ENCODE measurements around the gene REEP5. TPM values are rescaled to one million over a fixed set of nuclear protein-coding genes. Genes with fewer than 3 reads are reported as not detected.
A peak's percentile ranks its signal among the peaks of the same experiment; 100 is the strongest.

Gene REEP5
- total and polyA plus RNA-seq, 9 of the 15 experiments (the other 6 are each of a cell fraction or from before 2014, with no cell fraction given) = 14.7 to 102 (median 36.0) TPM

DNA sequence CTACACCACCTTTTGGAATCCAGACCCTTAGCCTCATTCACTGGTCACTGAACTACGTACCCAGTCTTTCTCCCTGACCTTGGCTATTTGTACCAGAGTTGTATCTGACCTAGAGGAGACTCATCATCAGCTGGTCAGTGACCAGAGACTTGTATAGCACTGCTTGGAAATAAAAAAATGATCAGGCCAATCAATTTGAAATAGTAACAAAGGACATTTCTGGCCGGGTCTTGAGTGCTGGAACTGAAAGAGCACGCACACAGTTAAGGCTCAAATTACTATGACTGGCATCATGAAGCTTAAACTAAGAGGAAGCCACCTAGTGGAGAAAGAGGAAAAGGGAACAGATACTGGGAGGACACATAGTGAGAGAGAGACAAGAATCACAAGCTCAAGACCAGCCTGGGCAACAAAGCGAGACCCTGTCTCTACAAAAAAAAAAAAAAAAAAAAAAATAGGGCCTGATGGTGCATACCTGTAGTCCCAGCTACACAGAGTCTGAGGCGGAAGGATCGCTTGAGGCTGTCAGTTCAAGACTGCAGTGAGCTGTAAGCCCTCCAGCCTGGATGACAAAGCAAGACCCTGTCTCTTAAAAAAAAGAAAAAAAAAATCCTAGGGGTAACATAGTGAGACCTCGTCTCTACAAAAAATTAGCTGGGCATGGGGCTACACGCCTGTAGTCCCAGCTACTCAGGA lies 73.8 kb downstream of the REEP5 start (continued):
- TF ChIP-seq TBP (optimal IDR thresholded peaks at IDR 0.05; ENCODE audit: low read depth, low read length) (peak; percentile 29), SAFB2 (IDR thresholded peaks at IDR 0.05; ENCODE audit: borderline replicate concordance, low read depth, low read length, severe bottlenecking) (no peak), IFI16 (CRISPR knock-in tag; IDR thresholded peaks at IDR 0.05) (no peak), ASH1L (IDR thresholded peaks at IDR 0.05; ENCODE audit: borderline replicate concordance, low read depth, partially characterized antibody) (no peak), ZNF316 (IDR thresholded peaks at IDR 0.05) (no peak), MIER1 (IDR thresholded peaks at IDR 0.05; ENCODE audit: low read depth) (peak; percentile 23; the same call in 1 of the 2 replicates), CTCFL (IDR thresholded peaks at IDR 0.05; ENCODE audit: borderline replicate concordance, insufficient read depth, low read depth, low read length, poor library complexity, severe bottlenecking) (no peak), GABPB2 (CRISPR knock-in tag; conservative IDR thresholded peaks at IDR 0.05) (no peak), KLF16 (IDR thresholded peaks at IDR 0.05) (no peak), E2F1 (CRISPR knock-in tag; IDR thresholded peaks at IDR 0.05) (no peak), MTA3 (IDR thresholded peaks at IDR 0.05; ENCODE audit: borderline replicate concordance) (no peak), ZNF507 (tag; conservative IDR thresholded peaks at IDR 0.05) (no peak), NBN (IDR thresholded peaks at IDR 0.05; ENCODE audit: low read depth) (0 out of 2 replicates have a peak, but pooled peaks have one; percentile 12), SREBF2 (CRISPR knock-in tag; IDR thresholded peaks at IDR 0.05) (no peak), L3MBTL2 (IDR thresholded peaks at IDR 0.05) (peak; percentile 47; the same call in 1 of the 2 replicates), MYC (IDR thresholded peaks at IDR 0.05; ENCODE audit: low read depth, low read length) (0 out of 2 replicates have a peak, but pooled peaks have one; percentile 15), MYC (CRISPR knock-in tag; IDR thresholded peaks at IDR 0.05; ENCODE audit: borderline replicate concordance, low read depth) (no peak), PHF8 (IDR thresholded peaks at IDR 0.05; ENCODE audit: borderline replicate concordance, low read length) (no peak), RAD21 (CRISPR knock-in tag; conservative IDR thresholded peaks at IDR 0.05 in 1 of 2, IDR thresholded peaks at IDR 0.05 in 1 of 2) (peak in 1 of 2 experiments; percentile 68; a peak in 2 of 4 replicates), FUS (optimal IDR thresholded peaks at IDR 0.05; ENCODE audit: low read depth, low read length) (no peak), SMARCA4 (IDR thresholded peaks at IDR 0.05) (0 out of 2 replicates have a peak, but pooled peaks have one; percentile 17), GTF2F1 (IDR thresholded peaks at IDR 0.05; ENCODE audit: low read depth, low read length) (no peak)
- TF ChIP-seq, protein P1, sequence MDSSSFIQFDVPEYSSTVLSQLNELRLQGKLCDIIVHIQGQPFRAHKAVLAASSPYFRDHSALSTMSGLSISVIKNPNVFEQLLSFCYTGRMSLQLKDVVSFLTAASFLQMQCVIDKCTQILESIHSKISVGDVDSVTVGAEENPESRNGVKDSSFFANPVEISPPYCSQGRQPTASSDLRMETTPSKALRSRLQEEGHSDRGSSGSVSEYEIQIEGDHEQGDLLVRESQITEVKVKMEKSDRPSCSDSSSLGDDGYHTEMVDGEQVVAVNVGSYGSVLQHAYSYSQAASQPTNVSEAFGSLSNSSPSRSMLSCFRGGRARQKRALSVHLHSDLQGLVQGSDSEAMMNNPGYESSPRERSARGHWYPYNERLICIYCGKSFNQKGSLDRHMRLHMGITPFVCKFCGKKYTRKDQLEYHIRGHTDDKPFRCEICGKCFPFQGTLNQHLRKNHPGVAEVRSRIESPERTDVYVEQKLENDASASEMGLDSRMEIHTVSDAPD (CRISPR knock-in tag; IDR thresholded peaks at IDR 0.05) = no peak
- TF ChIP-seq, protein P2, sequence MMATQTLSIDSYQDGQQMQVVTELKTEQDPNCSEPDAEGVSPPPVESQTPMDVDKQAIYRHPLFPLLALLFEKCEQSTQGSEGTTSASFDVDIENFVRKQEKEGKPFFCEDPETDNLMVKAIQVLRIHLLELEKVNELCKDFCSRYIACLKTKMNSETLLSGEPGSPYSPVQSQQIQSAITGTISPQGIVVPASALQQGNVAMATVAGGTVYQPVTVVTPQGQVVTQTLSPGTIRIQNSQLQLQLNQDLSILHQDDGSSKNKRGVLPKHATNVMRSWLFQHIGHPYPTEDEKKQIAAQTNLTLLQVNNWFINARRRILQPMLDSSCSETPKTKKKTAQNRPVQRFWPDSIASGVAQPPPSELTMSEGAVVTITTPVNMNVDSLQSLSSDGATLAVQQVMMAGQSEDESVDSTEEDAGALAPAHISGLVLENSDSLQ (IDR thresholded peaks at IDR 0.05) = peak; percentile 70
